Glutamatergic neuron (in vitro differentiated cells): ENCODE data around the gene VPS13D. TPM values are rescaled to one million over a fixed set of nuclear protein-coding genes. Genes with fewer than 3 reads are reported as not detected.

Source experiments
- DNase-seq: peaks from one replicate; pipeline ENCODE4 v3.0.0; 2022
- H3K27ac Mint-ChIP-seq: one replicate; pipeline ENCODE4 v1.8.0; 2020; ENCODE audit warnings: mild to moderate bottlenecking, mixed read lengths, inconsistent platforms; ENCODE audit not compliant: unreplicated experiment
- H3K27me3 Mint-ChIP-seq: one replicate; pipeline ENCODE4 v1.8.0; 2020; ENCODE audit warnings: mild to moderate bottlenecking, moderate library complexity, mixed read lengths, inconsistent platforms; ENCODE audit not compliant: unreplicated experiment
- H3K36me3 Mint-ChIP-seq: one replicate; pipeline ENCODE4 v1.8.0; 2020; ENCODE audit warnings: mild to moderate bottlenecking, mixed read lengths, inconsistent platforms; ENCODE audit not compliant: unreplicated experiment
- H3K4me1 Mint-ChIP-seq: one replicate; pipeline ENCODE4 v1.8.0; 2020; ENCODE audit warnings: mild to moderate bottlenecking, low read depth, mixed read lengths, inconsistent platforms; ENCODE audit not compliant: unreplicated experiment
- H3K4me3 Mint-ChIP-seq: one replicate; pipeline ENCODE4 v1.8.0; 2020; ENCODE audit warnings: mild to moderate bottlenecking, mixed read lengths, inconsistent platforms; ENCODE audit not compliant: unreplicated experiment
- H3K9me3 Mint-ChIP-seq: one replicate; pipeline ENCODE4 v1.8.0; 2020; ENCODE audit warnings: mild to moderate bottlenecking, moderate library complexity, mixed read lengths, inconsistent platforms; ENCODE audit not compliant: unreplicated experiment
- total RNA-seq: library from RNA; stranded (reverse); fragmentation: NEBNext Ultra II Directional; extraction: Animal tissue kit (Norgen Biotek cat#: 25700); gene quantifications from one replicate; pipeline ENCODE4 v1.2.1, GENCODE V29; 2021; ENCODE audit not compliant: unreplicated experiment
- TF ChIP-seq, protein P1 (sequence below): fragments of 200-600 bp; sonication (generic); IDR thresholded peaks from one replicate; pipeline ENCODE4 v1.5.0; 2021; ENCODE audit not compliant: partially characterized antibody, unreplicated experiment

Gene VPS13D
- total RNA-seq, 1 donor from 2014 or later, result 32.8 TPM

DNA sequence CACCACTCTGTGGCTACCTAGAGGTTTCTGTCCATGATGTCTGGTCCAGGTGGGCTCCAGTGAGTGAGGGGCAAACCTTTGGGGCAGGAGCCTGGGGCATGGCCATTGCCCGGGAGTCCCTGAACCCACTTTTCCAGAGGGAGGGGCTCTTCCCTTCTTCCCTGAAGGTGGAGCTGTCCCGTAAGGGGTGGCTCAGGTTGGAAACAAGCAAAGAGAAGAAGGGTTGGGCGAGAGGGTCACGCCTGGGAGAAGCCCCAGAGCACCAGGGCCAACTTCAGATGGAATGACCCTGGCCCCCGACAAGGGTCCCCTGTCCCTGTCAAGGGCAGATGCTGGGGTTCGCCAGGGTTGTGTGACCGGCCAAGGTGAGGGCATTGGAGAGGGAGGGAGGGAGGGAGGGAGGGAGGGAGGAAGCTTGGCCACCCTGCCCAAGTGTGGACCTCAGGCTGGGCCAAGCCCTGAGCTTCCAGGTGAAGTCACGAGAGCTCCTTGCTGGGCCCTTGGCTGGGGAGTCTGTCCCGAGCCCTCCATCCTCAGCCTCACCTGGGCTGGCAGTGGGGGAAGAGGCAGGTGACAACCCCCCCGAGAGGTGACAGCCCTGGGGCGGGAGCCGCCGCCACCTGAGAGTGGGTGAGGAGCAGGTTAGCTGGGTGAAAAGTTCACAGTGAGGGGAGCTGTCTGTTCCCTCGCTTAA, 318.6 kb downstream of the VPS13D start:
- no peaks in the 10 kb centered on the region for H3K36me3 Mint-ChIP-seq
- H3K4me3 Mint-ChIP-seq, result no peak overlapping the region
- TF ChIP-seq, protein P1, sequence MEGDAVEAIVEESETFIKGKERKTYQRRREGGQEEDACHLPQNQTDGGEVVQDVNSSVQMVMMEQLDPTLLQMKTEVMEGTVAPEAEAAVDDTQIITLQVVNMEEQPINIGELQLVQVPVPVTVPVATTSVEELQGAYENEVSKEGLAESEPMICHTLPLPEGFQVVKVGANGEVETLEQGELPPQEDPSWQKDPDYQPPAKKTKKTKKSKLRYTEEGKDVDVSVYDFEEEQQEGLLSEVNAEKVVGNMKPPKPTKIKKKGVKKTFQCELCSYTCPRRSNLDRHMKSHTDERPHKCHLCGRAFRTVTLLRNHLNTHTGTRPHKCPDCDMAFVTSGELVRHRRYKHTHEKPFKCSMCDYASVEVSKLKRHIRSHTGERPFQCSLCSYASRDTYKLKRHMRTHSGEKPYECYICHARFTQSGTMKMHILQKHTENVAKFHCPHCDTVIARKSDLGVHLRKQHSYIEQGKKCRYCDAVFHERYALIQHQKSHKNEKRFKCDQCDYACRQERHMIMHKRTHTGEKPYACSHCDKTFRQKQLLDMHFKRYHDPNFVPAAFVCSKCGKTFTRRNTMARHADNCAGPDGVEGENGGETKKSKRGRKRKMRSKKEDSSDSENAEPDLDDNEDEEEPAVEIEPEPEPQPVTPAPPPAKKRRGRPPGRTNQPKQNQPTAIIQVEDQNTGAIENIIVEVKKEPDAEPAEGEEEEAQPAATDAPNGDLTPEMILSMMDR, result no peak
- H3K4me1 Mint-ChIP-seq, result peaks cover 5% of the 10 kb centered on the region
- no peak overlapping the region for H3K27ac Mint-ChIP-seq
- H3K27me3 Mint-ChIP-seq, result peaks cover 3% of the 10 kb centered on the region
- H3K9me3 Mint-ChIP-seq, result no peaks in the 10 kb centered on the region
- DNase-seq, result no peak

GRCh38 chr1:12548973-12549459, 319.2 kb downstream of the VPS13D start:
- Mint-ChIP-seq H3K27me3 (peaks cover 3% of the 10 kb centered on the region), H3K4me1 (peaks cover 5% of the 10 kb centered on the region), H3K27ac (no peak overlapping the region), H3K36me3 (no peaks in the 10 kb centered on the region), H3K9me3 (no peaks in the 10 kb centered on the region), H3K4me3 (no peak overlapping the region)
- no peak for DNase-seq
- TF ChIP-seq, protein P1, result no peak

GRCh38 chr1:12549460-12550349, 319.9 kb downstream of the VPS13D start:
- Mint-ChIP-seq H3K27ac (no peak overlapping the region), H3K36me3 (no peaks in the 10 kb centered on the region), H3K4me1 (peaks cover 5% of the 10 kb centered on the region), H3K9me3 (no peaks in the 10 kb centered on the region), H3K27me3 (peaks cover 3% of the 10 kb centered on the region), H3K4me3 (no peak overlapping the region)
- TF ChIP-seq, protein P1, result no peak
- DNase-seq, result no peak

GRCh38 chr1:12551584-12551983, 321.8 kb downstream of the VPS13D start:
- Mint-ChIP-seq H3K4me1 (peaks cover 5% of the 10 kb centered on the region), H3K4me3 (no peak overlapping the region), H3K27me3 (peaks cover 3% of the 10 kb centered on the region), H3K27ac (no peak overlapping the region), H3K9me3 (no peaks in the 10 kb centered on the region), H3K36me3 (no peaks in the 10 kb centered on the region)
- no peak for DNase-seq
- TF ChIP-seq, protein P1, result no peak
